ENCODE results near the gene SEC16B.
"Not testable (repeated sequence)": the region's sequence is repeated elsewhere in the genome, so short reads cannot be mapped to it uniquely, and the experiment has no call there.

The SEC16B gene, protein sequence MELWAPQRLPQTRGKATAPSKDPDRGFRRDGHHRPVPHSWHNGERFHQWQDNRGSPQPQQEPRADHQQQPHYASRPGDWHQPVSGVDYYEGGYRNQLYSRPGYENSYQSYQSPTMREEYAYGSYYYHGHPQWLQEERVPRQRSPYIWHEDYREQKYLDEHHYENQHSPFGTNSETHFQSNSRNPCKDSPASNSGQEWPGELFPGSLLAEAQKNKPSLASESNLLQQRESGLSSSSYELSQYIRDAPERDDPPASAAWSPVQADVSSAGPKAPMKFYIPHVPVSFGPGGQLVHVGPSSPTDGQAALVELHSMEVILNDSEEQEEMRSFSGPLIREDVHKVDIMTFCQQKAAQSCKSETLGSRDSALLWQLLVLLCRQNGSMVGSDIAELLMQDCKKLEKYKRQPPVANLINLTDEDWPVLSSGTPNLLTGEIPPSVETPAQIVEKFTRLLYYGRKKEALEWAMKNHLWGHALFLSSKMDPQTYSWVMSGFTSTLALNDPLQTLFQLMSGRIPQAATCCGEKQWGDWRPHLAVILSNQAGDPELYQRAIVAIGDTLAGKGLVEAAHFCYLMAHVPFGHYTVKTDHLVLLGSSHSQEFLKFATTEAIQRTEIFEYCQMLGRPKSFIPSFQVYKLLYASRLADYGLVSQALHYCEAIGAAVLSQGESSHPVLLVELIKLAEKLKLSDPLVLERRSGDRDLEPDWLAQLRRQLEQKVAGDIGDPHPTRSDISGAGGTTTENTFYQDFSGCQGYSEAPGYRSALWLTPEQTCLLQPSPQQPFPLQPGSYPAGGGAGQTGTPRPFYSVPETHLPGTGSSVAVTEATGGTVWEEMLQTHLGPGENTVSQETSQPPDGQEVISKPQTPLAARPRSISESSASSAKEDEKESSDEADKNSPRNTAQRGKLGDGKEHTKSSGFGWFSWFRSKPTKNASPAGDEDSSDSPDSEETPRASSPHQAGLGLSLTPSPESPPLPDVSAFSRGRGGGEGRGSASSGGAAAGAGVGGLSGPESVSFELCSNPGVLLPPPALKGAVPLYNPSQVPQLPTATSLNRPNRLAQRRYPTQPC

GRCh38 chr1:177969825-177970371 is at the start of gene SEC16B:
SEC16B (minus strand) TSS chr1:177970058; CDS start chr1:177967981, 2,077 bp downstream.
- no peak for DNase-seq

- DNase-seq, result no peak
Observed at GRCh38 chr1:178019622-178020021, 49.8 kb upstream of the SEC16B start.

DNA sequence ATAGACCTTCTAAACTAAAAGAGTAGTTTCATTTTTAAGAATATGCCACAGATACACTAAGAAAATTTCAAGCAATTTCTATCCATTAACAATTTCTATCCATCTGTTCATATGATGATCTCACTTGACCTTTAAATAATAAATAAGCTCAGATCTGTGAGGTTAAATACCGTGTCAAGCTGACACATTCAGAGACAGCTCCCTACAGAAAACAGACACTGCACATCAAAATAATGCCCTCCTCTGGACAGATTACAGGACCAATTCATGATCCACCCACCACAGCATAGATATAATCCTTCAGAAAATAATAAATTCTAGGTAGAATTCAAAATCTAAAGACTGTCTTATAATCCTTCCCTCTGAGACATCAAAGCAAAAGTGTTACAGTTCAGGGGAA is 49.4 kb upstream of the SEC16B start:
- no peak for DNase-seq

- DNase-seq, result no peak
Observed at GRCh38 chr1:178017517-178017916, 47.7 kb upstream of the SEC16B start.

DNA sequence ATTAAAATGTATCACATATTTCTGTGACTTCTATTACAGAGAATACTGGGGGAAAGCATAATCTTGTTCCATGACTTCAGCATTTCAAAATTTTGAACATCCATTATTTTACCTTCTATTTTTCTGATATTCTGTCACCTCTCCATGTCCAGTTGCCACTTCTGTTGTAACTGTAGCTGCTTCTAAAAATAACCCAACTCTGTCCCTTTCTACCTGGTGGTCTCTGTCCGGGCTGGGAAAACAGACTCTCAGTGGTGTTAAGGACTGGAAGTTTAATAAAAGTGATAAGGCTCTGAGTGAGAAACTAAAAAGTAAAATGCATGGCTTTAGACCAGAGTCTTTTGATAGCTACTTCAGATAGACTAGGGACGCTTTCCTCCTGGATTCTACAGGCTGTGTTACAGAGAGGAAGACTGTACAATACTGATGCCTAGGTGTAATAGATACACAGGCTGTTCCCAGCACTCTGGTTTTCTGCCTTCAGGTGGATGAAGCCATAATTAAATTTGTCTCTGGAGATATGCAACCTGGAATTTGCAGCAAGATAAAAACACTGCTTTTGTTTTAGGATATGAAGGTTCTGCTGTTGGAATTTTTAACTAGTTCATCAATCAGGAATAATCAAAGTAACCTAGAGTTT is 42.1 kb upstream of the SEC16B start:
- no peak for DNase-seq

DNA sequence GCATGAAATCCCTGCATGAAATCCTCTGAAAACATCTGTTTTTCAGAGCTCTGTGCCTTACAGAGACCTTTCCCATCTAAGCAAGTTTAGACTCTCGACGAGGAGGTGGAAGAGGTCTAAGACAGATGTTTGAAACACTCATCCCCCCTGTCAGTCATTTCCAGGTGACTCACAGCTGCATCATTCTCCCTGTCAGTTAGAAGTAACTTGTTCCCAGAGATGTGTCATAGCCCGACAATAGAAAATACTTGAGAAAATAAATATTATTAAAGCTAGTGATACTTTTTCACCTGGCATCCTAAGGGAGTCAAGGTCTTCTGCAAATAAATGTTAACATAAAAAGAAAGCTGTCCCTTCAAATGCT is 41.6 kb upstream of the SEC16B start:
- no peak for DNase-seq

DNA sequence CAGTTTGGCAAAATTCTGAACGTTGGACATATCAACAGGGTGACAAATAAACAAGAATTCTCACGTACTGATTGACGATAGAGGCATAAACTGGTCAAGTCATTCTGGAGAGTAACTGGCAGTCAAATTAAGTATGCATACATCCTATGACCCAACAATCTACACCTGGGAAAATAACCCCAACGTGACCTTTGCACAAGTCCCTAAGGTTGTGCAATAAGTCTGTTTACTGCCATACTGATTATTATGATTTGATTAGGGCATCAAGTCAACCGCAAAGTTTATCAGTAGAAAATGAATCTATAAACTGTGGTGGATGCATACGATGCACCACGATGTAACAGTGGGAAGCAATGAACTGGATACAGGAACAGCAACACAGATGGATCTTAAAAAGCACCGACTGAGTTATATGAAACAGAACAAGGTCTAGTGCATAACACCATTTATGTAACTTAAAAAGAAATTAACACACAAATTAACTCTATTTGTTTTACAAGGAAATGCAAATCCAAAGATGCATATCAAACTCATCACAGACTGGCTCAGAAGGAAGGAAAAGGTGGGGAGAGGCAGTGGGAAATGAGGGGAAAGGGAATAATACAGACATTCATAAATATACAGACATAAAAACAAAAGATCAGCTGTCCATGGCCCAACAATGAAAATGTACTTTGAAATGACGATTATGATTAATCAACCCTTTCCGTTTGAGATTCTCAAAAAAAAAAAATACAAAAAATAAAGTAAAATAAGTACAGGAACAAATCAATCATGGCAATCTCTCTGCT is 41.0 kb upstream of the SEC16B start:
- no peak for DNase-seq

DNA sequence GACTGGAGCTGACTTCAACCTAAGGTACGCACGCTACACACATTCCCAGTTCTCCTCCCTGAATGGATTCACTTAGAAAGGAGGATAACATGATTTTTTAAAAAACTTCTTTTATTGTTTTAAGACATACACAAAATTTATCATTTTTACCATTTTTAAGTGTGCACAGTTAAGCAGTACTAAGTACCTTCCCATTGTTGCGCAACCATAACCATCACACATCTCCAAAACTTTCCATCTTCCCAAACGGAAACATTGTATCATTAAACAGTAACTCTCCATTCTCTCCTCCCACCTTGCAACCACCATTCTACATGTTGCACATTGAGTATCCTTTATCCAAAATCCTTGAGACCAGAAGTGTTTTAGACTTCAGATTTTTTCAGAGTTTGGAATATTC is 36.2 kb upstream of the SEC16B start:
- DNase-seq, result no peak

DNA sequence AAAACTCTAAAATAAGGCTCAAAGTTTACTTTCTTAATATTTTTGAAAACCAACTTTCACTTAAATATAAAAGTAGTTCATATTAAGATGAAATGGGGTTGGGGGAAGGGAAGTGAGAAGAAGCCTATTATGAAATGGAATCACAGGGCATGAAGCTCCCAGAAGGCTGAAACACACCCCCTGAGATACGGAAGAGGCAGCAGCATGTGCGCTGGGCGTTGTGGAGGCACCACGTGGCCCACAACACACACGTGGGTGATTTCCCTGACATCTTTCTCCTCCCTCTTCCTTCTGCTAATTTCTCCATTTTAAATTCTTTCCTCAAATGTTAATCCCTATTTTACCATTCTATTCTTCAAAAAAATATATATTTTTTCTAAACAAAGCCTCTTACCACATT is 35.6 kb upstream of the SEC16B start:
- DNase-seq, result no peak

GRCh38 chr1:178004926-178005391 is 35.1 kb upstream of the SEC16B start:
- DNase-seq, result no peak

DNA sequence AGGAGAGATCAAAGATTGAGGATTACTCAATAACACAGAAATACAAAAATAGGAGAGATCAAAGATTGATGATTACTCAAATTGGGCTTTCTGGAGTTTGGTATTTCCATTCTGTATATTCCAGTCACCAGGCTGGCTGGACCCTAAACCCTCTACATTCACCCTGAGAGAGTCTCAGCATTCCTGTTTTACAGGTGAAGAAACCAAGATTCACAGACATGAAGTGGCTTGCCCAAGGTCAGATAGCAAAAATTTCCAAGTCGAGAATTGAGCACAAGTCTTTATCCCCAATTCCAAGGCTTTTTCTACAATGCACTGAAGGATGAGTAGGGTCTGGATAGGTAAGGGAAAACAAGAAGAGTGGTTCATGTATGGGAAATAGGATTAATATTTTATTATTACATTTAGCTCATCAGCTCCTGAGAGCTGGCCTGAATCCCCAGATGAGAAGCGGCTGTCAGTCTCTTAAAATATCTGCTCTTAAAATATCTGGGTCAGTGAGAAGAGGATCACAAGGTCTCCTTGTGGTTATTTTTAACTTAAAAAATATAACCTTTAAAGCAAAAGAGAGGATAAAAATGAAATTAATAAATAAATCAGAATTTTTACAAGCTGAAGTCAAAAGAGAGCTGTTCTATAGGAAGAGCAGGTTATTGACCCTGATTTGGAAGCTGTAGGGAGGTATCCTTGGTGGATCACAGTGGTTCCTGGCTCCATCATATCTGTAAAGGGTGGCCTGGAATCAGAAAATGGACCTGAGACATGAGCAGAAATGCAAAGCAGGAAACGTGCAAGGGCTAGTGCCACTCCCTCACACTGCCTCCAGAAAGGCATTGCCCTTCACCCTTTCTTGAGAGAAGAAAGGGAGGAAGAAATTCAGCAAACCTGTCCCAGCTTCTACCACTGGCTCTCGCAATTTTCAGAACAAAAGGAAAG is 29.1 kb upstream of the SEC16B start:
- no peak for DNase-seq

DNA sequence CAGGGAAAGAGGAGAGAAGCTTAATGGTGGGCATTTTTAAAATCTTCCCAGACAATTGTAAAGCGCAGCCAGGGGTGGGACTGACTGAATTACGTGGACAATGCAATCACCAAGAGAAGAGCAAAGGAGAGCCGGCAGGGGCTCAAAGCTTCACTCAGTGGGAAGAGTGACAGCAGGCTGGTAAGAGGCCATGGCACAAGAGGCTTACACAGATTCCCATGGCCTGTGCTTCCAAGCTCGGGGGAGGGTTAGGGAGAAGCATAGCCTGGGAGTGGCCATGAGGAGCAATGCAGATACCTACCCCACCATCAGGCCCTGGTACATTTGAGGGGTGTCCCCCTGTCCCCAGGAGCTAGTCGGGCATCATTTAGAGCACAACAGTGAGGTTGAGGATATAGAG is 27.1 kb upstream of the SEC16B start:
- DNase-seq, result no peak

DNA sequence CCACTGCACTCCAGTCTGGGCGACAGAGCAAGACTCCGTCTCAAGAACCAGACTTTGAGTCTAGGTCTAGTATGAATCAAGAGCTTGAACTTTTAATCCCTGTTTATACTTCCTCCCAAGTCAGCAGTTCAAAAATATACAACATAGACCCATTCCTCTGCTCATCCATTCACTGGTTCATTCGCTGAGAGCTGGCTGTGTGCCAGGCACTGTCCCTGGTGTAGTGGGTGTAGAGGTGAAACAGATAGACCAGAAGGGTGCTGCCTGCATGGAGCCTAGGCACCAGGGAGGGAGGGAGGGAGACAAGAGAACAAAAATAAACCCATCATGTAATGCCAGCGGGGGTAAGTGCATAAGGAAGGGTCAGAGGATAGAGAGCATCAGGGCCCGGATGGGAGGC is 25.5 kb upstream of the SEC16B start:
- DNase-seq, result no peak

GRCh38 chr1:177986281-177986680 is 16.4 kb upstream of the SEC16B start:
- not testable (repeated sequence) for DNase-seq

DNA sequence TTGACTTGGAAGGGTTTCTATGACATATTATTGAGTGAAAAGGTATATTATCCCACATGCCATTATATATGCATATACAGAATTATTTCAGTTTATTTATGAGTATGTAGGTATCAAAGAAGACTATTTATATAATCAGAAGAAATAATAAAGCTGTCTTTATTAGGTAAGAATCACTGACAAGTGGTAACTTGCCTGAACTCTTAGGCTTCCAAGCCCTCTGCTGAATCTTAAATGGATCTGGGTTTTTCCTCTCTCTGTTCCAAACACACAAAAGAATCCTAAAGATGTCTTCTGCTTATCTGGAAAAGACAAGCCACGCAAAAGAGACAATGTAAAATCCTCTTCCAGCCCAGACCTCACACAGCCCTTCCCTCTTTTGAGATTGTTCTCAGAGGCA is 14.9 kb upstream of the SEC16B start:
- no peak for DNase-seq

DNA sequence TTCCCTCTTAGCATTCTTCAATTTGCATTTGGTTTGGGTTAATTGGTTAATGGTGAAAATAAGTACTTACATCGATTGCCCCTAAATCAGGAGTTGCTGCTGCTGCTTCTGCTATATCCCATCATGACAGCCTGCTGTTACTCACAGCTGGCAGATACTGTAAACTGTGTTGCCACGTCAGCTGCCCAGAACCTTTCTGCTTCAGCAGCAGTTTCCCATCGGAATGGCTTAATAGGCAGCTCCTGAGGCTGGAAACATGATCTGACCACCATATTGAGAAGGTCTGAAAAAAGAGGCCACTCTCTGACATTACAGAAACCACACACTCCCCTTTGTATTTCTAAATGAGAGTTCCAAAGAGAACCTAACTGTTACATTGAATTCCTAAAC is 14.3 kb upstream of the SEC16B start:
- no peak for DNase-seq

- no peak for DNase-seq
Observed at GRCh38 chr1:177983482-177984135, 13.8 kb upstream of the SEC16B start.

GRCh38 chr1:177983077-177983476 is 13.2 kb upstream of the SEC16B start:
- no peak for DNase-seq

- DNase-seq, result no peak
Observed at GRCh38 chr1:177981200-177981599, 11.3 kb upstream of the SEC16B start.

GRCh38 chr1:177979272-177979671 is 9.4 kb upstream of the SEC16B start:
- no peak for DNase-seq
